Activated naive CD8-positive, alpha-beta T cell treated with anti-CD3 and anti-CD28 coated beads, Interleukin-2, amount 50 U/mL, for 24 hours (primary cell): ENCODE data around the gene THRSP.
"Not testable (repeated sequence)": the region's sequence is repeated elsewhere in the genome, so short reads cannot be mapped to it uniquely, and the experiment has no call there.

ENCODE experiments used
- ATAC-seq: fragments of 150-1000 bp; cut with Tn5 transposase; one replicate; pipeline ENCODE4 v1.10.0; 2021
- DNase-seq: peaks from one replicate; pipeline ENCODE4 v3.0.0; 2021
- H3K27ac Mint-ChIP-seq: one replicate; pipeline ENCODE4 v1.8.0; 2021; ENCODE audit warnings: mild to moderate bottlenecking, mixed read lengths
- H3K27me3 Mint-ChIP-seq: one replicate; pipeline ENCODE4 v1.8.0; 2021; ENCODE audit warnings: mixed read lengths
- H3K36me3 Mint-ChIP-seq: one replicate; pipeline ENCODE4 v1.8.0; 2021; ENCODE audit warnings: low read depth, mixed read lengths
- H3K4me1 Mint-ChIP-seq: one replicate; pipeline ENCODE4 v1.8.0; 2021; ENCODE audit warnings: mixed read lengths
- H3K4me3 Mint-ChIP-seq: one replicate; pipeline ENCODE4 v1.8.0; 2021; ENCODE audit warnings: mild to moderate bottlenecking, moderate library complexity, mixed read lengths
- H3K9me3 Mint-ChIP-seq: one replicate; pipeline ENCODE4 v1.8.0; 2021; ENCODE audit warnings: mixed read lengths

Gene THRSP

GRCh38 chr11:78070621-78071020 lies 7.0 kb downstream of the THRSP start:
- ATAC-seq, result no peak
- Mint-ChIP-seq H3K27me3 (no peaks in the 10 kb centered on the region), H3K36me3 (peaks cover 37% of the 10 kb centered on the region), H3K4me1 (peaks cover 10% of the 10 kb centered on the region), H3K4me3 (no peak overlapping the region), H3K9me3 (no peaks in the 10 kb centered on the region), H3K27ac (no peak overlapping the region)
- DNase-seq, result no peak

GRCh38 chr11:78071717-78072116 lies 8.1 kb downstream of the THRSP start:
- Mint-ChIP-seq H3K9me3 (no peaks in the 10 kb centered on the region), H3K36me3 (peaks cover 37% of the 10 kb centered on the region), H3K27me3 (no peaks in the 10 kb centered on the region), H3K4me3 (no peak overlapping the region), H3K4me1 (peaks cover 19% of the 10 kb centered on the region), H3K27ac (no peak overlapping the region)
- DNase-seq (no peak), ATAC-seq (no peak)

GRCh38 chr11:78072455-78072854 lies 8.8 kb downstream of the THRSP start:
- Mint-ChIP-seq H3K27ac (no peak overlapping the region), H3K36me3 (peaks cover 33% of the 10 kb centered on the region), H3K4me1 (peaks cover 23% of the 10 kb centered on the region), H3K9me3 (no peaks in the 10 kb centered on the region), H3K4me3 (no peak overlapping the region), H3K27me3 (no peaks in the 10 kb centered on the region)
- no peak for DNase-seq
- ATAC-seq, result no peak

- ATAC-seq, result no peak
- H3K27me3 Mint-ChIP-seq, result no peaks in the 10 kb centered on the region
- peaks cover 18% of the 10 kb centered on the region for H3K36me3 Mint-ChIP-seq
- DNase-seq, result no peak
- no peak overlapping the region for H3K4me3 Mint-ChIP-seq
- H3K9me3 Mint-ChIP-seq, result no peaks in the 10 kb centered on the region
- H3K27ac Mint-ChIP-seq, result peak overlapping the region; percentile 29
- H3K4me1 Mint-ChIP-seq, result peaks cover 36% of the 10 kb centered on the region
These were observed 11.1 kb downstream of the THRSP start for GRCh38 chr11:78074756-78075155.

GRCh38 chr11:78076733-78077403 lies 13.2 kb downstream of the THRSP start:
- ATAC-seq (no peak), DNase-seq (no peak)
- H3K4me3 Mint-ChIP-seq, result no peak overlapping the region
- peaks cover 7% of the 10 kb centered on the region for H3K36me3 Mint-ChIP-seq
- no peaks in the 10 kb centered on the region for H3K9me3 Mint-ChIP-seq
- peaks cover 56% of the 10 kb centered on the region for H3K4me1 Mint-ChIP-seq
- H3K27ac Mint-ChIP-seq, result peak overlapping the region; percentile 25
- no peaks in the 10 kb centered on the region for H3K27me3 Mint-ChIP-seq

- H3K27ac Mint-ChIP-seq, ATAC-seq, DNase-seq, H3K27me3 Mint-ChIP-seq, H3K9me3 Mint-ChIP-seq, H3K36me3 Mint-ChIP-seq: not testable (repeated sequence)
- Mint-ChIP-seq H3K4me1 (peaks cover 56% of the 10 kb centered on the region), H3K4me3 (peak overlapping the region; percentile 93)
These were observed 13.9 kb downstream of the THRSP start for GRCh38 chr11:78077592-78077991.

- peak overlapping the region; percentile 93 for H3K4me3 Mint-ChIP-seq
- peaks cover 3% of the 10 kb centered on the region for H3K36me3 Mint-ChIP-seq
- no peak for DNase-seq
- H3K4me1 Mint-ChIP-seq, result peaks cover 54% of the 10 kb centered on the region
- no peaks in the 10 kb centered on the region for H3K27me3 Mint-ChIP-seq
- ATAC-seq, result no peak
- no peaks in the 10 kb centered on the region for H3K9me3 Mint-ChIP-seq
- peak overlapping the region; percentile 74 for H3K27ac Mint-ChIP-seq
These were observed 14.8 kb downstream of the THRSP start for GRCh38 chr11:78078218-78079167.

- H3K36me3 Mint-ChIP-seq, result no peaks in the 10 kb centered on the region
- no peaks in the 10 kb centered on the region for H3K27me3 Mint-ChIP-seq
- peaks cover 54% of the 10 kb centered on the region for H3K4me1 Mint-ChIP-seq
- no peaks in the 10 kb centered on the region for H3K9me3 Mint-ChIP-seq
- ATAC-seq (peak; percentile 87), DNase-seq (peak; percentile 78)
- H3K27ac Mint-ChIP-seq, result peak within 1 kb of the TSS; percentile 74
- H3K4me3 Mint-ChIP-seq, result peak within 1 kb of the TSS; percentile 93
These were observed 15.8 kb downstream of the THRSP start, which contains the start of gene NDUFC2 for GRCh38 chr11:78079232-78080083. TSS of gene NDUFC2 (minus strand) at chr11:78079862. CDS start at chr11:78079744, 118 bp downstream.

GRCh38 chr11:78080084-78080817 lies 16.6 kb downstream of the THRSP start:
- H3K36me3 Mint-ChIP-seq, result no peaks in the 10 kb centered on the region
- no peaks in the 10 kb centered on the region for H3K27me3 Mint-ChIP-seq
- DNase-seq (no peak), ATAC-seq (no peak)
- peaks cover 49% of the 10 kb centered on the region for H3K4me1 Mint-ChIP-seq
- peak overlapping the region; percentile 93 for H3K4me3 Mint-ChIP-seq
- H3K27ac Mint-ChIP-seq, result peak overlapping the region; percentile 74
- H3K9me3 Mint-ChIP-seq, result no peaks in the 10 kb centered on the region

- Mint-ChIP-seq H3K4me3 (peak overlapping the region; percentile 40), H3K4me1 (peaks cover 43% of the 10 kb centered on the region), H3K36me3 (no peaks in the 10 kb centered on the region), H3K27me3 (no peaks in the 10 kb centered on the region), H3K27ac (peak overlapping the region; percentile 50), H3K9me3 (no peaks in the 10 kb centered on the region)
- DNase-seq (no peak), ATAC-seq (no peak)
These were observed 17.3 kb downstream of the THRSP start for GRCh38 chr11:78080818-78081495.

- Mint-ChIP-seq H3K4me3 (peak overlapping the region; percentile 21), H3K27me3 (no peaks in the 10 kb centered on the region), H3K27ac (no peak overlapping the region), H3K4me1 (peaks cover 39% of the 10 kb centered on the region), H3K9me3 (no peaks in the 10 kb centered on the region), H3K36me3 (no peaks in the 10 kb centered on the region)
- ATAC-seq, result no peak
- DNase-seq, result no peak
These were observed 17.9 kb downstream of the THRSP start for GRCh38 chr11:78081583-78081982.

- H3K4me3 Mint-ChIP-seq, result no peak overlapping the region
- peak overlapping the region; percentile 25 for H3K27ac Mint-ChIP-seq
- ATAC-seq, result no peak
These were observed 18.5 kb downstream of the THRSP start for GRCh38 chr11:78082146-78082545.

GRCh38 chr11:78083021-78083420 lies 19.4 kb downstream of the THRSP start:
- Mint-ChIP-seq H3K9me3 (no peaks in the 10 kb centered on the region), H3K27me3 (no peaks in the 10 kb centered on the region), H3K27ac (no peak overlapping the region), H3K4me1 (peaks cover 28% of the 10 kb centered on the region), H3K36me3 (no peaks in the 10 kb centered on the region), H3K4me3 (no peak overlapping the region)
- DNase-seq (no peak), ATAC-seq (no peak)

More at GRCh38 chr11:78082146-78082545, 18.5 kb downstream of the THRSP start:
- no peaks in the 10 kb centered on the region for H3K27me3 Mint-ChIP-seq
- peaks cover 35% of the 10 kb centered on the region for H3K4me1 Mint-ChIP-seq
- H3K36me3 Mint-ChIP-seq, result no peaks in the 10 kb centered on the region
- DNase-seq, result no peak
- no peaks in the 10 kb centered on the region for H3K9me3 Mint-ChIP-seq
